HEK293T (cell line): ENCODE results near the gene SGCA.

Experiments used
- BHLHE40 ChIP-seq: fragments of 450-650 bp; IDR thresholded peaks from 2 replicates; pipeline ENCODE4 v1.6.1; 2016; ENCODE audit warnings: mild to moderate bottlenecking, moderate library complexity, borderline replicate concordance
- TARDBP ChIP-seq: fragments of 450-650 bp; IDR thresholded peaks from 2 replicates; pipeline ENCODE4 v1.6.1; 2016

DNA sequence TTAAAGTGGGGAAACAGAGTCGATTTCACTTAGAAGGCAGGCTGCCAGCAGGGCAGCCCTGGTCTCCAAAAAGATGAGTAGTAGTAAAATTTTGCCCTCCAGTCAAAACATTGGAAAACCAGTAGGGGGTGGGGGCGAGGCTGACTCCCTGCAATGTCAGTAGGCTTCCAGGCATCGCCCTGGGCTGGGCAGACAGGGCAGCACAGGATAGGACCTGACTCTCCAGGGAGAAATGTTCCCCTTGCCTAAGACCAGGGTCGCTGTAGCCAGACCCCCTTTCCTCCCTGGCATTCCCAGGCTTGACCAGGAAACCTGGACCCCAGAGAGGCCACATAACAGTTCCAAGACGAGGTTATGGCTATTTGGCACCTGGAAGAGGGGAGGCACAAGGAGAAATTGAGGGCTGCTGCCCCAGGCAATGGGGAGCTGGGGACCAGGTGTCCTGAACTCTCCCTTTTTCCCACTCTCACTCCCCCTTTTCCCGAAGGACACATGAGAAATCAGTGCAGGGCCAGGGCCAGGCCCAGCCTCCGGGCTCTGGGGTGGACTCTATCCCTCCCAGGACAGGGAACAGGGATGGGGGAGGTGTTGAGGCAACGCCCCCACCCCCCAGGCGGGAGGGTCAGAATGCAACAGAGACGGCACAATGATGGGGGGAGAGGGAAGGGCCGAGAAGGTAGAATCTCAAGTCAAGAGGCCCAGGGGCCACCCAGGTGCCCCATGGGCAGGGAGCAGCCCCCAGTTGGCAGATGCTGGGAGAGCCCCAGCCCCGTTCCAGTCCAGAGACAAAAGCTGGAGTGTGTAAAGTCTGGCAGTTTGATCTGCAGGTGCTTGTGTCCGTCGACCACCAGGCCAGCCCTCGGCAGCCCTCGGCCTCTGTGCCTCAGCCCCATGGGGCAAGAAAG lies 31.3 kb upstream of the SGCA start:
- TF ChIP-seq BHLHE40 (no peak), TARDBP (no peak)
